Kidney epithelial cell (primary cell): Measurements from ENCODE around the gene TAF10. TPM values are rescaled to one million over a fixed set of nuclear protein-coding genes. Genes with fewer than 3 reads are reported as not detected.

Source experiments
- DNase-seq: peaks from one replicate; pipeline ENCODE4 v3.0.0-alpha.2; 2010; ENCODE audit warnings: low read depth
- H3K27me3 ChIP-seq: 2 replicates; pipeline ENCODE4 v1.6.0; 2011; ENCODE audit warnings: low read length; ENCODE audit not compliant: control insufficient read depth, insufficient read depth
- H3K36me3 ChIP-seq: 2 replicates; pipeline ENCODE4 v1.5.1; 2011; ENCODE audit warnings: low read length; ENCODE audit not compliant: control insufficient read depth, insufficient read depth
- H3K4me3 ChIP-seq: 2 replicates; pipeline ENCODE4 v1.5.1; 2011; ENCODE audit warnings: low read depth, mild to moderate bottlenecking, control low read depth, low read length
- CTCF ChIP-seq: IDR thresholded peaks from 2 replicates; pipeline ENCODE4 v1.5.1; 2011; ENCODE audit warnings: mild to moderate bottlenecking, moderate library complexity, low read length, control low read depth, inconsistent platforms; ENCODE audit not compliant: insufficient read depth, poor library complexity, severe bottlenecking
- total RNA-seq: library from RNA; depleted of rRNA; stranded (reverse); fragments of >200 nt; gene quantifications from 2 replicates; pipeline ENCODE4 v1.2.3, GENCODE V29; 2015

The TAF10 gene
- total RNA-seq, 1 donor from 2014 or later: 57.2 TPM

GRCh38 chr11:6571434-6572008 is 40.5 kb downstream of the TAF10 start:
- no peak for TF ChIP-seq CTCF
- Histone ChIP-seq H3K27me3 (peaks cover 13% of the 10 kb centered on the region), H3K36me3 (no peaks in the 10 kb centered on the region), H3K4me3 (no peak overlapping the region)
- DNase-seq: no peak

GRCh38 chr11:6570691-6571427 is 41.2 kb downstream of the TAF10 start:
- Histone ChIP-seq H3K36me3 (no peaks in the 10 kb centered on the region), H3K27me3 (peaks cover 13% of the 10 kb centered on the region), H3K4me3 (no peak overlapping the region)
- no peak for DNase-seq
- TF ChIP-seq CTCF: peak; percentile 13

- DNase-seq: no peak
- no peak for TF ChIP-seq CTCF
- H3K36me3 ChIP-seq: no peaks in the 10 kb centered on the region
- no peak overlapping the region for H3K4me3 ChIP-seq
- peaks cover 13% of the 10 kb centered on the region for H3K27me3 ChIP-seq
These were observed 42.3 kb downstream of the TAF10 start for GRCh38 chr11:6569706-6570105.

- H3K4me3 ChIP-seq: no peak overlapping the region
- peak; percentile 15 for TF ChIP-seq CTCF
- DNase-seq: peak; percentile 19
- H3K27me3 ChIP-seq: peaks cover 13% of the 10 kb centered on the region
- H3K36me3 ChIP-seq: no peaks in the 10 kb centered on the region
These were observed 43.7 kb downstream of the TAF10 start for GRCh38 chr11:6568191-6568918.

- Histone ChIP-seq H3K36me3 (no peaks in the 10 kb centered on the region), H3K27me3 (peaks cover 13% of the 10 kb centered on the region), H3K4me3 (no peak overlapping the region)
- no peak for DNase-seq
- no peak for TF ChIP-seq CTCF
These were observed 44.7 kb downstream of the TAF10 start for GRCh38 chr11:6567371-6567745.
